Gastroesophageal sphincter (tissue), 3 donors: ENCODE measurements around the gene DMBX1.

Source experiments
- EP300 ChIP-seq: sonication (generic); formaldehyde crosslinking; IDR thresholded peaks from one replicate; pipeline ENCODE4 v1.6.1; 2017; ENCODE audit warnings: antibody characterized with exemption, mild to moderate bottlenecking
- POLR2A ChIP-seq, 2 donors: fragments of 450-650 bp; IDR thresholded peaks; one replicate each; pipeline ENCODE4 v1.6.1; 2017; ENCODE audit warnings: antibody characterized with exemption in 2 of 2, mild to moderate bottlenecking in 2 of 2, moderate library complexity in 1 of 2
- TF ChIP-seq, protein P1 (sequence below), 4 experiments: fragments of 200-600 bp in 2 of 4; fragments of 450-650 bp in 2 of 4; sonication (generic) in 1 of 4; IDR thresholded peaks; one replicate each; pipeline ENCODE4 v1.5.1; 2017 to 2019; ENCODE audit warnings: antibody characterized with exemption in 4 of 4, mild to moderate bottlenecking in 2 of 4, moderate library complexity in 2 of 4

DNA sequence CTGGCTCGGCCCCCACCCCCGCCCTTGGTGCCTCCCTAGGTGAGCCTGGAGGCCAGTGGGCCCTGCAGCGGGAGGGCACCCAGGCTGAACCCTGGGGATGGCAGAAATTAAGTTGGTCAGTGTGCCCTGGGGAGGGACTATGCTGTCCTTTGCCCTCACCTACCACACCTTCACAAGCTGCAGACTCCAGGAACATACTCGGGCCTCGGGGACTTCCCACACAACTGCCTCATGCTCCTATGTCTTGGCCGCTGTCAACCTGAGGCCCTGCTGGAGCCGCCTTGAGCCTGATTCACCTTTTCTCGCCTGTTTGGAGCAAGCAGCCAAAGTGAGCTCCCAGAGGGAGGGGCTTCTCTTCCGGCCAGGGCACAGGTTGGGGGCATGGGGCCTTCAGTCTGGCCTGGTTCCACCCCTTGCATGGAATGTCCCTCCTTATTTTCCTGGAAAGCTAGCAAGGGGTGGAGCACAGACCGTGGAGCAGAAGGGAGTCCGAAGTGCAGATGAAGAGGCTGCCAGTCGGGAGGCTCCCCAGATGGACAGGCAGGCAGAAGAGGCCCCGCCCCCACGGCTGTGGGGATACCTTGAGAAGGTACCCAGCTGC lies 37.2 kb downstream of the DMBX1 start:
- TF ChIP-seq POLR2A (IDR thresholded peaks at IDR 0.05) (no peak), EP300 (no peak)
- TF ChIP-seq, protein P1, sequence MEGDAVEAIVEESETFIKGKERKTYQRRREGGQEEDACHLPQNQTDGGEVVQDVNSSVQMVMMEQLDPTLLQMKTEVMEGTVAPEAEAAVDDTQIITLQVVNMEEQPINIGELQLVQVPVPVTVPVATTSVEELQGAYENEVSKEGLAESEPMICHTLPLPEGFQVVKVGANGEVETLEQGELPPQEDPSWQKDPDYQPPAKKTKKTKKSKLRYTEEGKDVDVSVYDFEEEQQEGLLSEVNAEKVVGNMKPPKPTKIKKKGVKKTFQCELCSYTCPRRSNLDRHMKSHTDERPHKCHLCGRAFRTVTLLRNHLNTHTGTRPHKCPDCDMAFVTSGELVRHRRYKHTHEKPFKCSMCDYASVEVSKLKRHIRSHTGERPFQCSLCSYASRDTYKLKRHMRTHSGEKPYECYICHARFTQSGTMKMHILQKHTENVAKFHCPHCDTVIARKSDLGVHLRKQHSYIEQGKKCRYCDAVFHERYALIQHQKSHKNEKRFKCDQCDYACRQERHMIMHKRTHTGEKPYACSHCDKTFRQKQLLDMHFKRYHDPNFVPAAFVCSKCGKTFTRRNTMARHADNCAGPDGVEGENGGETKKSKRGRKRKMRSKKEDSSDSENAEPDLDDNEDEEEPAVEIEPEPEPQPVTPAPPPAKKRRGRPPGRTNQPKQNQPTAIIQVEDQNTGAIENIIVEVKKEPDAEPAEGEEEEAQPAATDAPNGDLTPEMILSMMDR (IDR thresholded peaks at IDR 0.05): no peak
